OCI-LY1 (cell line): Measurements from ENCODE around the gene LPGAT1.

Source experiments
- H2AFZ ChIP-seq: fragments of 200-600 bp; sonication (generic), shearing (Covaris generic); 2 replicates; pipeline ENCODE4 v1.6.0; 2014; ENCODE audit warnings: antibody characterized with exemption, mild to moderate bottlenecking, low read length
- H3F3A ChIP-seq: fragments of 200-600 bp; sonication (generic), shearing (Covaris generic); 2 replicates; pipeline ENCODE4 v1.6.0; 2014; ENCODE audit warnings: mild to moderate bottlenecking, antibody characterized with exemption, low read length, moderate library complexity; ENCODE audit not compliant: insufficient read depth
- H3K27ac ChIP-seq: fragments of 200-600 bp; sonication (generic); 2 replicates; pipeline ENCODE4 v1.5.1; 2014; ENCODE audit warnings: low read length, mixed run types, mild to moderate bottlenecking, low read depth; ENCODE audit not compliant: poor library complexity, severe bottlenecking
- H3K27me3 ChIP-seq: fragments of 200-600 bp; sonication (generic); 2 replicates; pipeline ENCODE4 v1.6.0; 2014; ENCODE audit warnings: antibody characterized with exemption, mild to moderate bottlenecking, low read length, moderate library complexity; ENCODE audit not compliant: insufficient read depth
- H3K36me3 ChIP-seq: fragments of 200-600 bp; sonication (generic); 2 replicates; pipeline ENCODE4 v1.6.1; 2014; ENCODE audit warnings: mild to moderate bottlenecking, antibody characterized with exemption, low read length, moderate library complexity, mixed read lengths; ENCODE audit not compliant: insufficient read depth
- H3K4me1 ChIP-seq: fragments of 200-600 bp; sonication (generic); 2 replicates; pipeline ENCODE4 v1.5.1; 2014; ENCODE audit warnings: mild to moderate bottlenecking, low read length, moderate library complexity; ENCODE audit not compliant: insufficient read depth, severe bottlenecking
- H3K4me2 ChIP-seq: fragments of 200-600 bp; sonication (generic), shearing (Covaris generic); 2 replicates; pipeline ENCODE4 v1.6.1; 2014; ENCODE audit warnings: low read length
- H3K4me3 ChIP-seq: fragments of 200-600 bp; sonication (generic); 2 replicates; pipeline ENCODE4 v1.5.1; 2014; ENCODE audit warnings: low read length, low read depth, mild to moderate bottlenecking, mixed read lengths; ENCODE audit not compliant: poor library complexity, severe bottlenecking
- H3K79me2 ChIP-seq: fragments of 200-600 bp; shearing (Covaris generic); 2 replicates; pipeline ENCODE4 v1.6.1; 2016; ENCODE audit warnings: mixed run types, low read length, mixed read lengths; ENCODE audit not compliant: insufficient read depth
- H3K9ac ChIP-seq: fragments of 200-600 bp; sonication (generic), shearing (Covaris generic); 2 replicates; pipeline ENCODE4 v1.6.1; 2014; ENCODE audit warnings: mild to moderate bottlenecking, low read length, mixed read lengths
- H3K9me2 ChIP-seq: fragments of 200-600 bp; sonication (generic), shearing (Covaris generic); 2 replicates; pipeline ENCODE4 v1.6.1; 2014; ENCODE audit warnings: low read depth, mild to moderate bottlenecking, low read length, mixed read lengths
- H3K9me3 ChIP-seq: fragments of 200-600 bp; shearing (Covaris generic); 2 replicates; pipeline ENCODE4 v1.6.1; 2014; ENCODE audit warnings: low read length, mixed read lengths
- H4K20me1 ChIP-seq: fragments of 200-600 bp; sonication (generic), shearing (Covaris generic); 2 replicates; pipeline ENCODE4 v1.6.0; 2016; ENCODE audit warnings: mild to moderate bottlenecking, low read length; ENCODE audit not compliant: insufficient read depth
- CTCF ChIP-seq: fragments of 200-600 bp; sonication (generic), shearing (Covaris generic); IDR thresholded peaks from 2 replicates; pipeline ENCODE4 v1.5.1; 2017; ENCODE audit warnings: mild to moderate bottlenecking, antibody characterized with exemption, low read length, moderate library complexity, mixed read lengths
- EZH2 ChIP-seq: fragments of 200-600 bp; sonication (generic), shearing (Covaris generic); IDR thresholded peaks from 2 replicates; pipeline ENCODE4 v1.8.0; 2017; ENCODE audit warnings: borderline replicate concordance, mixed run types, mild to moderate bottlenecking, antibody characterized with exemption, low read length, moderate library complexity, mixed read lengths

The LPGAT1 gene

GRCh38 chr1:211737115-211738035 is 93.2 kb downstream of the LPGAT1 start:
- TF ChIP-seq CTCF (no peak), EZH2 (no peak)
- Histone ChIP-seq H3K4me1 (peaks cover 6% of the 10 kb centered on the region), H3K79me2 (no peaks in the 10 kb centered on the region), H3K27me3 (no peaks in the 10 kb centered on the region), H2AFZ (no peak overlapping the region), H3K9ac (no peak overlapping the region), H3K36me3 (no peaks in the 10 kb centered on the region), H3K9me3 (no peaks in the 10 kb centered on the region), H3F3A (no peaks in the 10 kb centered on the region), H4K20me1 (no peaks in the 10 kb centered on the region), H3K9me2 (no peaks in the 10 kb centered on the region), H3K4me3 (no peak overlapping the region), H3K27ac (no peak overlapping the region), H3K4me2 (no peak overlapping the region)

- Histone ChIP-seq H3K4me2 (no peak overlapping the region), H3K4me1 (peaks cover 6% of the 10 kb centered on the region), H3K4me3 (no peak overlapping the region), H3K27me3 (no peaks in the 10 kb centered on the region), H3K9me2 (no peaks in the 10 kb centered on the region), H3K9ac (no peak overlapping the region), H3K27ac (no peak overlapping the region), H3F3A (no peaks in the 10 kb centered on the region), H2AFZ (no peak overlapping the region), H3K36me3 (no peaks in the 10 kb centered on the region), H4K20me1 (no peaks in the 10 kb centered on the region), H3K79me2 (no peaks in the 10 kb centered on the region), H3K9me3 (no peaks in the 10 kb centered on the region)
- no peak for TF ChIP-seq CTCF
- no peak for TF ChIP-seq EZH2
These were observed 94.1 kb downstream of the LPGAT1 start for GRCh38 chr1:211736351-211736915.

GRCh38 chr1:211735208-211736170 is 95.1 kb downstream of the LPGAT1 start:
- H3K4me1 ChIP-seq: peaks cover 6% of the 10 kb centered on the region
- H3K9me2 ChIP-seq: no peaks in the 10 kb centered on the region

More at GRCh38 chr1:211735208-211736170, 95.1 kb downstream of the LPGAT1 start:
- no peaks in the 10 kb centered on the region for H3K27me3 ChIP-seq
- no peaks in the 10 kb centered on the region for H3K36me3 ChIP-seq
- H3F3A ChIP-seq: no peaks in the 10 kb centered on the region
- H4K20me1 ChIP-seq: no peaks in the 10 kb centered on the region
- H2AFZ ChIP-seq: no peak overlapping the region
- H3K9ac ChIP-seq: no peak overlapping the region
- no peak overlapping the region for H3K4me3 ChIP-seq
- H3K27ac ChIP-seq: no peak overlapping the region
- TF ChIP-seq EZH2: no peak
- no peak for TF ChIP-seq CTCF
- H3K4me2 ChIP-seq: no peak overlapping the region
- no peaks in the 10 kb centered on the region for H3K79me2 ChIP-seq
- no peaks in the 10 kb centered on the region for H3K9me3 ChIP-seq
